HG03565 (cell line): ENCODE results near the gene NKX3-2.

Source experiments
- ATAC-seq: cut with Tn5 transposase; IDR thresholded peaks from one replicate; pipeline ENCODE4 v1.9.1; 2021; ENCODE audit warnings: mild to moderate bottlenecking, moderate library complexity; ENCODE audit not compliant: unreplicated experiment

NKX3-2 gene

GRCh38 chr4:13515268-13515667 is 29.0 kb downstream of the NKX3-2 start:
- ATAC-seq = no peak

- ATAC-seq = no peak
These were observed 29.6 kb downstream of the NKX3-2 start for GRCh38 chr4:13514722-13515121.

GRCh38 chr4:13511101-13511500 is 33.2 kb downstream of the NKX3-2 start:
- ATAC-seq = no peak

GRCh38 chr4:13509442-13509841 is 34.9 kb downstream of the NKX3-2 start:
- no peak for ATAC-seq

DNA sequence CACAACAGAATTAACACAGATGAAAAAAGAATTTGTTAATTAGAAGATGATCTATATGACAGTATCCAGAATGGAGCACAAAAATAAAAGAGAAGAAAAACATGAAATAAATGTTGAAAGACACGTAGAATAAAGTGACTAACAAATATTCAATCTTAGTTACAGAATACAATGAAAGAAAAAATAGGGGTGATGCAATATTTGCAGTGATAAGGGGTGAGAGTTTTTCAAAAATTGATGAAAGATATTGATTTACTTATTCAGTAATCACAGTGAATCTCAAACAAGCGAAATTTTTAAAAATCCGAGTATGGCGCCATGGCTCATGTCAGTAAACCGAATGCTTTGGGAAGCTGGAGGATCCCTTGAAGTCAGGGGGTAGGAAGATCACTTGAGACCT is 39.9 kb downstream of the NKX3-2 start:
- ATAC-seq = no peak

DNA sequence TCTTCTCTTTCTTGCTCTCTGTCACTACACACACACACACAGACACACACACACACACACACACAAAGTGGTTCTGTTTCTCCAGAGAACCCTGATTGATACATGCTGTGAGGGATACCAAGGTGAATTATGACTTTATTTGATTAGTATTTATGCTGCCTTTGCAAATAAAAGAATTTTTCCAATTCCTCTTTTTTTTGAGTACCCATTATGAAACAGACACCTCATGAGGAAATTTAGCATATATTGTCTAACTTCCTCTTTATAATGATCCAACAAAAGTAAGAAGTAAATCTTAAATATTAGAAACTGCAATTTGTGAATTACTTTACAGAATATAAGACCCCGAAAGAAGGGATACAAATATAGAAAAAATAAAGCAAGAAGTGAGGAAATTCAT is 45.8 kb downstream of the NKX3-2 start:
- ATAC-seq = no peak

DNA sequence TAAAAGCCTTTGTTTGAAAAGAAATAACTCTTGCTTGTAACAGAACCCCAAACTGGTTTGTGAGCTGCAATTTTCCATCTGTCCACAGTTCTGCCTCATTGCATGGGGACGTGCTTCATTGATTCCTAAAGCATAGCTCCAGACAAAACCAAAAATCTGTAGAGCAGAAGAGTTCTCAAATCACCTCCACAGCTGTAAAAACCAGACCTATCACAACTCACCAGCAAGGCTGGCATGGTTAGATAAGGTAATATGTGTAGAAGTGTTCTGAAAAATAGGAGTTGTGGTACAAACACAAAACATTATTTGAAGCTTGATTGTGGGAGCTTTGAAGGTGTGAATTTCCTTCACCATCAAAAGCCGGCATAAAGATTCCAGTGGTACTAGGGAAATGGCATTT is 47.7 kb downstream of the NKX3-2 start:
- no peak for ATAC-seq

- ATAC-seq = no peak
These were observed 48.6 kb downstream of the NKX3-2 start for GRCh38 chr4:13495753-13496152.

DNA sequence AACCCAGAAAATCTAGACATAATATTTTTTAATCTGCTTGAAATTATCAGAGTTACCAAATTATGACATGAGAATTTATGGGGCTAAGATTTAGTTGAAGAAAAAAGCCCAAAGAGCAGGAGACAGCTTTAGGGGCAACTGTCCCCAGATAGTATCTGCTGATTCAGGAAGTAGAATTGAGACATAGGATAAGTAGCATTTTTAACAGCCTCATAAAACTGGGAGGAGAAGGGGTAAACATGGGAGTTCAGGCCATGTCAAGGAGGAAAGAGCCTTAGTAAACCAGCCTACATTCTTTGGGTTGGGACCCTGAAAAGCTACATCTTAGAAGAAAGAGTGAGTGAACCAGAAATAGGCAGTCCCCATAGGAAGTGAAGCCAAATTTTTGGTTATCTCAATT is 50.5 kb downstream of the NKX3-2 start:
- ATAC-seq = no peak

GRCh38 chr4:13492747-13493146 is 51.6 kb downstream of the NKX3-2 start:
- ATAC-seq = no peak
